WTC11 (cell line): ENCODE measurements around the gene INHBB. TPM values are rescaled to one million over a fixed set of nuclear protein-coding genes. Genes with fewer than 3 reads are reported as not detected.

ENCODE experiments used
- ATAC-seq: fragments of 200-7000 bp; cut with Tn5 transposase; 2 replicates; pipeline ENCODE4 v1.10.0; 2021; ENCODE audit warnings: mild to moderate bottlenecking, moderate library complexity
- CTCF ChIA-PET: fragments of 300-600 bp; sonication (Branson Sonifier 250); formaldehyde crosslinking; loops from one replicate; lab custom pipeline; 2021; ENCODE audit warnings: antibody characterized with exemption; lab: Charles Lee
- POLR2A ChIA-PET: fragments of 350-600 bp; sonication (Branson Sonifier 250); formaldehyde crosslinking; loops from one replicate; lab custom pipeline; 2021; ENCODE audit warnings: antibody characterized with exemption; lab: Charles Lee
- DNase-seq: peaks from one replicate; pipeline ENCODE4 v3.0.0; 2021; ENCODE audit warnings: low spot score
- H3K27ac Mint-ChIP-seq: 2 replicates; pipeline ENCODE4 v1.8.0; 2021; ENCODE audit warnings: mixed read lengths
- H3K27me3 Mint-ChIP-seq: 2 replicates; pipeline ENCODE4 v1.8.0; 2021; ENCODE audit warnings: low read depth, mild to moderate bottlenecking, moderate library complexity, mixed read lengths
- H3K36me3 Mint-ChIP-seq: 2 replicates; pipeline ENCODE4 v1.8.0; 2021; ENCODE audit warnings: mixed read lengths
- H3K4me1 Mint-ChIP-seq: 2 replicates; pipeline ENCODE4 v1.8.0; 2022; ENCODE audit warnings: mixed read lengths
- H3K4me3 Mint-ChIP-seq: 2 replicates; pipeline ENCODE4 v1.8.0; 2021; ENCODE audit warnings: mild to moderate bottlenecking, moderate library complexity, mixed read lengths
- H3K9me3 Mint-ChIP-seq: 2 replicates; pipeline ENCODE4 v1.8.0; 2021; ENCODE audit warnings: mixed read lengths
- ELF4 ChIP-seq: sonication (generic); formaldehyde crosslinking; IDR thresholded peaks from 2 replicates; pipeline ENCODE4 v1.8.1; 2022; ENCODE audit warnings: low read depth, mild to moderate bottlenecking, moderate library complexity, missing genetic modification reagents
- ESRRA ChIP-seq: sonication (generic); formaldehyde crosslinking; IDR thresholded peaks from 2 replicates; pipeline ENCODE4 v1.8.1; 2022; ENCODE audit warnings: mild to moderate bottlenecking, missing genetic modification reagents, borderline replicate concordance
- FOXP1 ChIP-seq: sonication (generic); formaldehyde crosslinking; IDR thresholded peaks from 2 replicates; pipeline ENCODE4 v1.8.0; 2022; ENCODE audit warnings: missing genetic modification reagents, mild to moderate bottlenecking, moderate library complexity, borderline replicate concordance
- GABPB1 ChIP-seq: sonication (generic); formaldehyde crosslinking; IDR thresholded peaks from 2 replicates; pipeline ENCODE4 v1.8.1; 2023; ENCODE audit warnings: mild to moderate bottlenecking, missing genetic modification reagents
- GTF2I ChIP-seq: fragments of 250-450 bp; sonication (Bioruptor Pico); conservative IDR thresholded peaks from 2 replicates; pipeline ENCODE4 v1.4.0; 2021; ENCODE audit warnings: mild to moderate bottlenecking
- KAT7 ChIP-seq: sonication (generic); formaldehyde crosslinking; IDR thresholded peaks from 2 replicates; pipeline ENCODE4 v1.8.1; 2023; ENCODE audit warnings: missing genetic modification reagents, mild to moderate bottlenecking, borderline replicate concordance
- NR2C2 ChIP-seq: sonication (generic); formaldehyde crosslinking; IDR thresholded peaks from 2 replicates; pipeline ENCODE4 v1.8.0; 2022; ENCODE audit warnings: mild to moderate bottlenecking, missing genetic modification reagents
- NR3C1 ChIP-seq: sonication (generic); formaldehyde crosslinking; conservative IDR thresholded peaks from 2 replicates; pipeline ENCODE4 v1.8.1; 2023; ENCODE audit warnings: low read depth, mild to moderate bottlenecking, missing genetic modification reagents
- PRRX2 ChIP-seq: fragments of 250-450 bp; sonication (Bioruptor Pico); IDR thresholded peaks from 2 replicates; pipeline ENCODE4 v1.8.0; 2021; ENCODE audit warnings: mild to moderate bottlenecking
- RORB ChIP-seq: fragments of 250-450 bp; sonication (Bioruptor Pico); IDR thresholded peaks from 2 replicates; pipeline ENCODE4 v1.9.0; 2021; ENCODE audit warnings: mild to moderate bottlenecking
- SOX15 ChIP-seq: fragments of 250-450 bp; sonication (Bioruptor Pico); IDR thresholded peaks from 2 replicates; pipeline ENCODE4 v1.9.0; 2021; ENCODE audit warnings: mild to moderate bottlenecking
- TP53 ChIP-seq: sonication (generic); formaldehyde crosslinking; IDR thresholded peaks from 2 replicates; pipeline ENCODE4 v1.8.1; 2023; ENCODE audit warnings: mild to moderate bottlenecking, missing genetic modification reagents
- ZNF121 ChIP-seq: sonication (generic); formaldehyde crosslinking; IDR thresholded peaks from 2 replicates; pipeline ENCODE4 v1.8.0; 2023; ENCODE audit warnings: missing genetic modification reagents
- ZNF232 ChIP-seq: sonication (generic); formaldehyde crosslinking; IDR thresholded peaks from 2 replicates; pipeline ENCODE4 v1.8.0; 2022; ENCODE audit warnings: mild to moderate bottlenecking, missing genetic modification reagents
- ZNF317 ChIP-seq: sonication (generic); formaldehyde crosslinking; IDR thresholded peaks from 2 replicates; pipeline ENCODE4 v1.8.1; 2023; ENCODE audit warnings: low read depth, mild to moderate bottlenecking, moderate library complexity, missing genetic modification reagents, borderline replicate concordance
- total RNA-seq: library from RNA; stranded (reverse); gene quantifications from 3 replicates; pipeline ENCODE4 v1.2.3, GENCODE V29; 2021
- TF ChIP-seq, protein P1 (sequence below): fragments of 250-450 bp; sonication (Bioruptor Pico); IDR thresholded peaks from 2 replicates; pipeline ENCODE4 v1.9.0; 2021; ENCODE audit warnings: moderate library complexity, mild to moderate bottlenecking, inconsistent platforms, borderline replicate concordance
- TF ChIP-seq, protein P2 (sequence below): fragments of 250-450 bp; sonication (Bioruptor Pico); IDR thresholded peaks from 2 replicates; pipeline ENCODE4 v1.8.0; 2021; ENCODE audit warnings: mild to moderate bottlenecking
- TF ChIP-seq, protein P3 (sequence below): sonication (generic); formaldehyde crosslinking; IDR thresholded peaks from 2 replicates; pipeline ENCODE4 v1.8.0; 2022; ENCODE audit warnings: mild to moderate bottlenecking, missing genetic modification reagents
- TF ChIP-seq, protein P4 (sequence below): sonication (generic); formaldehyde crosslinking; IDR thresholded peaks from 2 replicates; pipeline ENCODE4 v1.8.0; 2023; ENCODE audit warnings: mild to moderate bottlenecking, missing genetic modification reagents
- TF ChIP-seq, protein P5 (sequence below): sonication (generic); formaldehyde crosslinking; IDR thresholded peaks from 2 replicates; pipeline ENCODE4 v1.8.1; 2023; ENCODE audit warnings: mild to moderate bottlenecking, missing genetic modification reagents
- TF ChIP-seq, protein P6 (sequence below): sonication (generic); formaldehyde crosslinking; IDR thresholded peaks from 2 replicates; pipeline ENCODE4 v1.8.1; 2022; ENCODE audit warnings: mild to moderate bottlenecking, moderate library complexity, missing genetic modification reagents
- TF ChIP-seq, protein P7 (sequence below): sonication (generic); formaldehyde crosslinking; IDR thresholded peaks from 2 replicates; pipeline ENCODE4 v1.8.0; 2022; ENCODE audit warnings: mild to moderate bottlenecking, missing genetic modification reagents

INHBB gene
- total RNA-seq, 1 experiment from 2014 or later: 0.26 TPM

DNA sequence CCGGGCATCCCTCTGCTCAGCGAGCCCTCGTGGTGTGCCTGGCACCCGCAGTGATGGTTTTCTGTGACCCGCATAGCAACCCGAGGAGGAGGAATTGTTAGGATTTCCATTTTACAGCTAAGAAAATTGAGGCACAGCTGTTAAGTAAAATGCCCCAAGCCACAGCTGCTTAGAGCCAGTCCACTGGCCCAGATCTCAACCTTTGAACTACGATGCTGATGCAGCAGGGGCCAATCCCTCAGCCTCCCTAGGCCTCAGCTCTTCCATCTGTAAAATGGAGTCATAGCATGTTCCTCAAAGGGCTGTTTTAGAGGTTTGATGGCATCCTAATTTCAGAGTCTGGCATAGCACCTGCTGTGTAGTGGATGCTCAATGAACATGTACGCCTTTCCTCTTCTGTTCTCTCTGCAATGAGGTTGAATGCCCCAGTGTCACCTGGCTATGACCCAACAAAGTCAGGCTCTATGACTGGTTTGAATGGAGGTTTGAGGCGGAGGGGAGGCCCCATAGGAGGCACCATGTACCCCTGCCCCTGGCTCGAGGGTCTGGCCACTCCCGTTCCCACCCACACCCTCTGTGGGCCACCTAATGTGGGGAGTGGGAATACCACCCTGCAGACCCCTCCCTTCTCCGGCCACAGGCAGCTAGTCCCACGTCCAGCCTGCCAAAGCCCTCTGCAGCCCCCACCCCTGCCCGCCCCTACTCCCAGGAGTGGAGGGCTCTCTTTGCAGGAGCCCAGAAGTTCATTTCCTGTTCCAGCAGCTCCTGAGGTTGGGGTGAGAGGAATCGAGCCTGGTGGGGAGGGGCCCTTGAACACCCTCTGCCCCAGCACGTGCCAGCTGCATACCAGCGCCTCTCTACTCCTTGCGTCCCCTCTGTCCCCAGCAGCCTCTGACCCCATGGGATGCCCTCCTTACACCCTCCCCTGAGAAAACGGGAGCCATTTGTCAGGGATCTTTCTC lies 31.0 kb downstream of the INHBB start:
- Mint-ChIP-seq H3K9me3 (no peaks in the 10 kb centered on the region), H3K36me3 (no peaks in the 10 kb centered on the region), H3K4me1 (peaks cover 23% of the 10 kb centered on the region), H3K27ac (no peak overlapping the region), H3K27me3 (peaks cover 36% of the 10 kb centered on the region), H3K4me3 (no peak overlapping the region)
- TF ChIP-seq NR2C2 (CRISPR knock-in tag) (no peak), ELF4 (CRISPR knock-in tag) (no peak), GTF2I (CRISPR knock-in tag) (no peak), ZNF121 (no peak)
- TF ChIP-seq, protein P1, sequence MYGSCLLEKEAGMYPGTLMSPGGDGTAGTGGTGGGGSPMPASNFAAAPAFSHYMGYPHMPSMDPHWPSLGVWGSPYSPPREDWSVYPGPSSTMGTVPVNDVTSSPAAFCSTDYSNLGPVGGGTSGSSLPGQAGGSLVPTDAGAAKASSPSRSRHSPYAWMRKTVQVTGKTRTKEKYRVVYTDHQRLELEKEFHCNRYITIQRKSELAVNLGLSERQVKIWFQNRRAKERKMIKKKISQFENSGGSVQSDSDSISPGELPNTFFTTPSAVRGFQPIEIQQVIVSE (CRISPR knock-in tag): no peak
- TF ChIP-seq, protein P2, sequence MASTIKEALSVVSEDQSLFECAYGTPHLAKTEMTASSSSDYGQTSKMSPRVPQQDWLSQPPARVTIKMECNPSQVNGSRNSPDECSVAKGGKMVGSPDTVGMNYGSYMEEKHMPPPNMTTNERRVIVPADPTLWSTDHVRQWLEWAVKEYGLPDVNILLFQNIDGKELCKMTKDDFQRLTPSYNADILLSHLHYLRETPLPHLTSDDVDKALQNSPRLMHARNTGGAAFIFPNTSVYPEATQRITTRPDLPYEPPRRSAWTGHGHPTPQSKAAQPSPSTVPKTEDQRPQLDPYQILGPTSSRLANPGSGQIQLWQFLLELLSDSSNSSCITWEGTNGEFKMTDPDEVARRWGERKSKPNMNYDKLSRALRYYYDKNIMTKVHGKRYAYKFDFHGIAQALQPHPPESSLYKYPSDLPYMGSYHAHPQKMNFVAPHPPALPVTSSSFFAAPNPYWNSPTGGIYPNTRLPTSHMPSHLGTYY (CRISPR knock-in tag): no peak
- TF ChIP-seq, protein P3, sequence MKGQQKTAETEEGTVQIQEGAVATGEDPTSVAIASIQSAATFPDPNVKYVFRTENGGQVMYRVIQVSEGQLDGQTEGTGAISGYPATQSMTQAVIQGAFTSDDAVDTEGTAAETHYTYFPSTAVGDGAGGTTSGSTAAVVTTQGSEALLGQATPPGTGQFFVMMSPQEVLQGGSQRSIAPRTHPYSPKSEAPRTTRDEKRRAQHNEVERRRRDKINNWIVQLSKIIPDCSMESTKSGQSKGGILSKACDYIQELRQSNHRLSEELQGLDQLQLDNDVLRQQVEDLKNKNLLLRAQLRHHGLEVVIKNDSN (CRISPR knock-in tag): no peak
- TF ChIP-seq, protein P4, sequence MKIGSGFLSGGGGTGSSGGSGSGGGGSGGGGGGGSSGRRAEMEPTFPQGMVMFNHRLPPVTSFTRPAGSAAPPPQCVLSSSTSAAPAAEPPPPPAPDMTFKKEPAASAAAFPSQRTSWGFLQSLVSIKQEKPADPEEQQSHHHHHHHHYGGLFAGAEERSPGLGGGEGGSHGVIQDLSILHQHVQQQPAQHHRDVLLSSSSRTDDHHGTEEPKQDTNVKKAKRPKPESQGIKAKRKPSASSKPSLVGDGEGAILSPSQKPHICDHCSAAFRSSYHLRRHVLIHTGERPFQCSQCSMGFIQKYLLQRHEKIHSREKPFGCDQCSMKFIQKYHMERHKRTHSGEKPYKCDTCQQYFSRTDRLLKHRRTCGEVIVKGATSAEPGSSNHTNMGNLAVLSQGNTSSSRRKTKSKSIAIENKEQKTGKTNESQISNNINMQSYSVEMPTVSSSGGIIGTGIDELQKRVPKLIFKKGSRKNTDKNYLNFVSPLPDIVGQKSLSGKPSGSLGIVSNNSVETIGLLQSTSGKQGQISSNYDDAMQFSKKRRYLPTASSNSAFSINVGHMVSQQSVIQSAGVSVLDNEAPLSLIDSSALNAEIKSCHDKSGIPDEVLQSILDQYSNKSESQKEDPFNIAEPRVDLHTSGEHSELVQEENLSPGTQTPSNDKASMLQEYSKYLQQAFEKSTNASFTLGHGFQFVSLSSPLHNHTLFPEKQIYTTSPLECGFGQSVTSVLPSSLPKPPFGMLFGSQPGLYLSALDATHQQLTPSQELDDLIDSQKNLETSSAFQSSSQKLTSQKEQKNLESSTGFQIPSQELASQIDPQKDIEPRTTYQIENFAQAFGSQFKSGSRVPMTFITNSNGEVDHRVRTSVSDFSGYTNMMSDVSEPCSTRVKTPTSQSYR (CRISPR knock-in tag): no peak
- ATAC-seq (no peak), DNase-seq (no peak)
- ChIA-PET POLR2A (no interaction called here), CTCF (no interaction called here)

DNA sequence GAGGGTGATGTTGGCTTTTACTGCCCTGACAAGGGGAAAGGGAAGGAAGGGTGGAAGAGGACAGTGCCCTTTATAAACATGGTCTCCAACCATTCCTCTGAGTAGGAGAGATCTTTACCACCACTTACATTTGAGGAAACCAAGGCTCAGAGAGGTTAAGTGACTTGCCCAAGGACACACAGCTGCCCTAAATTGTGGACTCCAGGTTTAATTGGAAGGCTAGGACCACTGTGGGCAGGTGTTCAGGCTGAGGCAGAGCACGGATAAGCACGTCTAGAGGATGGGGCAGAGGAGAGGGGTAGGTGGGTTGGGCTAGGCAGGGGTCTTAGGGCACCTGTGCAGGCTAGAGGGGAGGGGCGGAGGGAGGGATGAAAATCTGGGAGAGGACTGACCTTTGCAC lies 32.7 kb downstream of the INHBB start:
- Mint-ChIP-seq H3K27ac (no peak overlapping the region), H3K36me3 (no peaks in the 10 kb centered on the region), H3K27me3 (peaks cover 33% of the 10 kb centered on the region), H3K4me3 (no peak overlapping the region), H3K9me3 (no peaks in the 10 kb centered on the region), H3K4me1 (peaks cover 24% of the 10 kb centered on the region)
- DNase-seq (no peak), ATAC-seq (no peak)
- CTCF ChIA-PET: no interaction called here
- TF ChIP-seq PRRX2: no peak
- TF ChIP-seq KAT7 (CRISPR knock-in tag): no peak
- TF ChIP-seq FOXP1 (CRISPR knock-in tag): no peak
- TF ChIP-seq SOX15 (CRISPR knock-in tag): no peak
- no peak for TF ChIP-seq TP53 (CRISPR knock-in tag)
- TF ChIP-seq RORB (CRISPR knock-in tag): no peak
- TF ChIP-seq, protein P5, sequence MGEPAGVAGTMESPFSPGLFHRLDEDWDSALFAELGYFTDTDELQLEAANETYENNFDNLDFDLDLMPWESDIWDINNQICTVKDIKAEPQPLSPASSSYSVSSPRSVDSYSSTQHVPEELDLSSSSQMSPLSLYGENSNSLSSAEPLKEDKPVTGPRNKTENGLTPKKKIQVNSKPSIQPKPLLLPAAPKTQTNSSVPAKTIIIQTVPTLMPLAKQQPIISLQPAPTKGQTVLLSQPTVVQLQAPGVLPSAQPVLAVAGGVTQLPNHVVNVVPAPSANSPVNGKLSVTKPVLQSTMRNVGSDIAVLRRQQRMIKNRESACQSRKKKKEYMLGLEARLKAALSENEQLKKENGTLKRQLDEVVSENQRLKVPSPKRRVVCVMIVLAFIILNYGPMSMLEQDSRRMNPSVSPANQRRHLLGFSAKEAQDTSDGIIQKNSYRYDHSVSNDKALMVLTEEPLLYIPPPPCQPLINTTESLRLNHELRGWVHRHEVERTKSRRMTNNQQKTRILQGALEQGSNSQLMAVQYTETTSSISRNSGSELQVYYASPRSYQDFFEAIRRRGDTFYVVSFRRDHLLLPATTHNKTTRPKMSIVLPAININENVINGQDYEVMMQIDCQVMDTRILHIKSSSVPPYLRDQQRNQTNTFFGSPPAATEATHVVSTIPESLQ (CRISPR knock-in tag): no peak
- no peak for TF ChIP-seq GABPB1
- TF ChIP-seq ZNF317: no peak
- TF ChIP-seq NR3C1 (CRISPR knock-in tag): no peak
- TF ChIP-seq, protein P6, sequence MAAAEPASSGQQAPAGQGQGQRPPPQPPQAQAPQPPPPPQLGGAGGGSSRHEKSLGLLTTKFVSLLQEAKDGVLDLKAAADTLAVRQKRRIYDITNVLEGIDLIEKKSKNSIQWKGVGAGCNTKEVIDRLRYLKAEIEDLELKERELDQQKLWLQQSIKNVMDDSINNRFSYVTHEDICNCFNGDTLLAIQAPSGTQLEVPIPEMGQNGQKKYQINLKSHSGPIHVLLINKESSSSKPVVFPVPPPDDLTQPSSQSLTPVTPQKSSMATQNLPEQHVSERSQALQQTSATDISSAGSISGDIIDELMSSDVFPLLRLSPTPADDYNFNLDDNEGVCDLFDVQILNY (CRISPR knock-in tag): no peak
- TF ChIP-seq, protein P7, sequence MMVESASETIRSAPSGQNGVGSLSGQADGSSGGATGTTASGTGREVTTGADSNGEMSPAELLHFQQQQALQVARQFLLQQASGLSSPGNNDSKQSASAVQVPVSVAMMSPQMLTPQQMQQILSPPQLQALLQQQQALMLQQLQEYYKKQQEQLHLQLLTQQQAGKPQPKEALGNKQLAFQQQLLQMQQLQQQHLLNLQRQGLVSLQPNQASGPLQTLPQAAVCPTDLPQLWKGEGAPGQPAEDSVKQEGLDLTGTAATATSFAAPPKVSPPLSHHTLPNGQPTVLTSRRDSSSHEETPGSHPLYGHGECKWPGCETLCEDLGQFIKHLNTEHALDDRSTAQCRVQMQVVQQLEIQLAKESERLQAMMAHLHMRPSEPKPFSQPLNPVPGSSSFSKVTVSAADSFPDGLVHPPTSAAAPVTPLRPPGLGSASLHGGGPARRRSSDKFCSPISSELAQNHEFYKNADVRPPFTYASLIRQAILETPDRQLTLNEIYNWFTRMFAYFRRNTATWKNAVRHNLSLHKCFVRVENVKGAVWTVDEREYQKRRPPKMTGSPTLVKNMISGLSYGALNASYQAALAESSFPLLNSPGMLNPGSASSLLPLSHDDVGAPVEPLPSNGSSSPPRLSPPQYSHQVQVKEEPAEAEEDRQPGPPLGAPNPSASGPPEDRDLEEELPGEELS: no peak
- TF ChIP-seq ZNF121: no peak
- no peak for TF ChIP-seq ESRRA
- no peak for TF ChIP-seq ZNF232 (CRISPR knock-in tag)
- POLR2A ChIA-PET: no interaction called here
